Activated CD4-positive, CD25-positive, alpha-beta regulatory T cell treated with anti-CD3 and anti-CD28 coated beads, Interleukin-2, amount 50 U/mL, for 24 hours (primary cell): ENCODE measurements around the gene TREH.

Source experiments
- ATAC-seq, 2 donors: fragments of 150-1000 bp; cut with Tn5 transposase; one replicate each; pipeline ENCODE4 v1.10.0; 2021; ENCODE audit warnings: mild to moderate bottlenecking in 1 of 2, moderate library complexity in 1 of 2

The TREH gene

DNA sequence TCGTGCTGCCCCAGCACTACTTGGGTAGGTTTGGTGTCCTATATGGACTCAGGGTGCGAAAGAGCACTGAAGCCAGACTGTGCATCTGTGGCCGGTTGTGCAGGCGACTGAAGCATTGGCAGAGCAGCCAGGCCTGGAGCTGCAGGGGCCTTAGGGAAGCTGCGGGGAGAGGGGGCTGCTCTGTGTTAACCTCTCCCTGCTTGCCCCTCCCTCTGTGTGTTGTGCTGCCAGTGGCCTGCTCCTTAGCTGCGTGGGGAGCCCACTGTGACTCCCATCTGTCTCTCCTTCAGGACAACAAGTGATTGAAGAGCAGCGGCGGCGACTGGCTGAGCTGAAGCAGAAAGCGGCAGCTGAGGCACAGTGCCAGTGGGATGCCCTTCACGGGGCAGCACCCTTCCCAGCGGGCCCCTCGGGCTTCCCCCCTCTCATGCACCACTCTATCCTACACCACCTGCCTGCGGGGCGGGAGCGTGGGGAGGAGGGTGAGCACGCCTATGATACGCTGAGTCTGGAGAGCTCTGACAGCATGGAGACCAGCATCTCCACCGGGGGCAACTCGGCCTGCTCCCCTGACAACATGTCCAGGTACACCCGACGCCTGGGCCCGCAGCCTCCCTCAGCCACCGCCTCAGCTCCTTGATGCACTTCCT, 34.3 kb downstream of the TREH start:
- ATAC-seq = no peak

DNA sequence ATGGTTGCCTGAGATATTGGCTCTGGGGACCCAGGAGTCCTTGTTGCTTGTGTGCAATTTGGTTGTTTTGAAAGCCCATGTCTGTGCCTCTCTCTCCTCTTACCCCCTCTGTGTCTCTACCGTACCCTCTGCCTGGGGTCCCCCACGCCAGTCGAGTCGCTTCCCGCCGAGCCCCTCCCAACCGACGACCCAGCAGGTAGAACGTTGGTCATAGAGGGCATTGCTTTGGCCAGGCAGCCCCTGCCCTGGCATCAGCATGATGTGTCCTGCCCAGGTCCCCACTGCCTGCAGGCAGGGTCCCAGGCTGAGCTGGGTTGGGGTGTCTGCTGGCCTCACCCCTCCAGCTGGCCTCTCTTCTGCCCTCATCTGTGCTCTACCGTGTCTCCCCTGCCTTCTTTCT, 35.0 kb downstream of the TREH start:
- no peak for ATAC-seq

DNA sequence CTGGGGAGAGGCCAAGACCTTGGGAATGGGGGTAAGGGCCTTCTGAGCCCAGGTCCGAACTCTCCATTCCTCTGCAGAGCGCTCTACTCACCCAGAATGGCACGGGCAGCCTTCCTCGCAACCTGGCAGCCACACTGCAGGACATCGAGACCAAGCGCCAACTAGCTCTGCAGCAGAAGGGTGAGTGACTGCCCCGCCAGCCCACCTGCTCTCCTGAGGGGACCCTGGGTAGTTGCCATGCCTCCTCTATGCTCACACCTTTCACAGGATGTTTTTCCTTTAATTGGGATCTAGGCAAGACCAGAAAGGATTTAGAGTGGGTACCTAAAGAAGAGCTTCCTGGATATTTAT, 35.5 kb downstream of the TREH start:
- ATAC-seq = no peak

DNA sequence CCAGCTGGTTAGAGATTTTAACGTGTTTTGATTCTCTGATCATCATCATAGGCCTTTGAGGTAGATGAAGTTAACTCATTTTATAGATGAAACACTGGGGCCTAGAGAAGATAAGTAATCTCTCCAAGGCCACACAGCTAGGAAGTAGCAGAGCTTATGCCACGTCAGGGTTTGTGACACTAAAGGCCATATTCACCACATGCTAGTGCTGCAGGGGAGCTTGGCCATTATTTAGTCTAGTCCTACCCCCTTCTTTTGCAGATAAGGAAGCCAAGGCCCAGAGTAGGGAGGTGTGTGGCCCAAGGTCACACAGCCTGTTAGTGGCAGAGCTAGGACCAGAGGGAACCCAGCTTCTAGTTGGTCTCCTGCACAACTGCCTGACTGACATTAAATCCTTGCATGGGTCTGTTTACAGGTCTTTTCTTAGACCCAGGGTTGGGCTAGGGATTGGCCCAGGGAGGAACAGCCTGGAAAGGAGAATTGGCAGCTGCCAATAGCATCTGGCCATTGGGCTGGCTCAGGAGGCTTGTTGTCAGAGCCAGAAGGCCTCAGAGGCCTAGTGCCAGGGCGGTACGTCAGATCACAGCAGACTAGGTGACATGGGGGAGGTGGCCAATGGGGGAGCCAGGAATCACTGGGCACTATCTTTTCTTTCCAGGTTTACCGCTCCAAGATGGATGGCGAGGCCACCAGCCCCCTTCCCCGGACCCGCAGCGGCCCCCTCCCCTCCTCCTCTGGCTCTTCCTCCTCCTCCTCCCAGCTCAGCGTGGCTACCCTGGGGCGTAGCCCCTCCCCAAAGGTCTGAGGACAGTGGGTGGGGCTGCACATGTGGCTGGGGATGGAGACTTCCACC, 36.1 kb downstream of the TREH start:
- ATAC-seq = no peak

DNA sequence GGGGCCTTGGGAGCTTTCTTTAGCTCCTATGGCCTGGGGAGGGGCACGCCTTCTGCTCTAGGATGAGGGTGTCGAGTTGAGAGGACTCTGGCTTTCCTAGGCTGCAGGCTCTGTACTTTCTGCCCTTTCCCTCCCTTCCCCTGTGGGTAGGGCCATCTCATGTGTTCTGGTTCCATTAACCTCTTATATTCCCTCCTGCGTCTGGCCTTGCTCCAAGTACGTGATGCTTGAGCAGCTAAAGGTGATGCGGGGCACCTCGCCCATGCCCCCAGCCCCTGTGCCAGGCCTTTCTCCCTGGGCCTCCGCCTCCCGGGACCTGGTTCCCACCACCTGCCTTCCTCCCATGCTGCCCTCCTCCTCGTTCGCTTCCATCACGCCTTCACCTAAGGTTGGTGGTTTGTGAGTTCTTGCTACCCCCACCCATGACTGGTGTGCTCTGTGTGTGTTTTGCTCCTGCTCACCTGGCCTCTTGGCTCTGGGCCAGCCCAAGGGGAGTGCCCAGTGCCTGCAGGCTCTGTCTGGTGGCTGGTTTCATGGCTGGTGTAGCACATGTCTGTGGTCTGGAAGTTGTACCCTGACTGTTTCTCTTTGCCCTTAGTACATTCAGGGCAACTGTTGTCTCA, 37.9 kb downstream of the TREH start:
- no peak for ATAC-seq

DNA sequence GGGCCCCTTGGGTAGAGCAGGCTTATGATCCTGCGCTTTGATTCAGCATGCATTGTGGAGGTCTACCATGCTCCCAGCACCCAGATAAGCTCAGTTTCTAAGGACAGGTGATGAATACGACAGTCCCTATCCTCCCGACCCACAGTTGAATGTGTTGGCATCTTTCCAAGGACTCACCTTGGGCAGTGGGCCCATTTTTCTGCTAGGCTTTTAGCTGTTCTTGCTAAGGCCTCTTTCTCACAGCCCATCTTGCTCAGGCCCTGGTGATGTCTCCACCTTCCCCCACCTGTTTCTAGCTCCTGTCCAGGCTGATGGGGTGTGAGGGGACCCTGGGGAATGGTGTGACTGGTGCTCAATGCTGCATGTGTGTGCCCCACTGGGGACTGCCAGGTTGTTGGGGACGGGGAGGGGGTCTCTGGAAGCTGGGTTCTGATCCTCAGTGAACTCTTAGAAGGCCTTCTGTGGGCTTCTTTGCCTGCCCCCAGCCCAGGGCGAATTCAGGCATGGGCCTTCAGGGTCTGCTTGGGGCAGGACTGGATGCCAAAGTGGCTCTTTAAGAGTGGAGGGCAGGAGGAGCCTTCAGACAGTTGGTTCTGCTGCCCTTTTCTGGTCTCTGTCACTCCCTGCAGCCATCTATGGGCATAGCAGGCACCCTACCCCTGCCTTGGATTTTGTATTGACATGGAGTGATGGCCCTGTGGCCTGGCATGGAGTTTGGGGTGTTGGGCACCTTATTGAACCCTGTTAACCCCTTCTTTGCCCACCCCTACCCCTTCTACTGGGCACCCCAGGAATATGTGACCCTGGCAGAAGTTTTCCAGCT, 38.9 kb downstream of the TREH start:
- no peak for ATAC-seq

DNA sequence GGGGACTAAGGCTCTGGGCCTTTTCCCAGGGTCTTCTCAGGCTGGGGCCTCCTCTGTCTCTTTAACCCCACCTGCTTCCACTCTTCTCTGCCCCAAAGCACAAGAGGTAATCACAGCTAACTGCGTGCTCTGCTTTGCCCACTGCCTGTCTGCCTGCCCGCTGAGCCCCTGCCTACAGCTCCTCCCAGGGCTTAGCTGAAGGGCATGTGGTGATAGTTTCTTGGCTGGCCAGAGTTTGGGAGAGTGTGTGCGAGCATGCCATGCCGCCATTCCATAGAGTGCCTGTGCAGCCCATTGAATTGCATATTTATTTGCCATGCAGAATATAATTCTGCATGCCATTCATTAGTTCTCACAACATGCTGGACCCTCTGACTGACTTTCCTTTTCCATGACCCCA, 39.6 kb downstream of the TREH start:
- ATAC-seq = no peak

DNA sequence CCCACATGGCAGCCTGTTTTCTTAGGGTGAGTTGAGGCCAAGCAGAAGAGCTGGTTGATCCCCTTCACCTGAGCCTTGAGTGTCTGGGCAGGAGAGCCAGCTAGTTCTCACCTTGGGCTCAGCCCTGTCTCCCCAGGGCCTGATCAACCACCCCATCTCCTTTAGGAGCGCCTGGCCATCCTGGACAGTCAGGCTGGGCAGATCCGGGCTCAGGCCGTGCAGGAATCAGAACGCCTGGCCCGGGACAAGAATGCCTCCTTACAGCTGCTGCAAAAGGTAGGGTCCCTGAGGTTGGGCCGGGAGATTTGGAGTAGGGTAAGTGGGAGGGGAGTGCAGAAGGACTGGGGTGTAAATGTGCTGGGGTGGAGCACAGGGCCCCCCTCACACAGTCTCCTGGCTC, 40.7 kb downstream of the TREH start:
- no peak for ATAC-seq

DNA sequence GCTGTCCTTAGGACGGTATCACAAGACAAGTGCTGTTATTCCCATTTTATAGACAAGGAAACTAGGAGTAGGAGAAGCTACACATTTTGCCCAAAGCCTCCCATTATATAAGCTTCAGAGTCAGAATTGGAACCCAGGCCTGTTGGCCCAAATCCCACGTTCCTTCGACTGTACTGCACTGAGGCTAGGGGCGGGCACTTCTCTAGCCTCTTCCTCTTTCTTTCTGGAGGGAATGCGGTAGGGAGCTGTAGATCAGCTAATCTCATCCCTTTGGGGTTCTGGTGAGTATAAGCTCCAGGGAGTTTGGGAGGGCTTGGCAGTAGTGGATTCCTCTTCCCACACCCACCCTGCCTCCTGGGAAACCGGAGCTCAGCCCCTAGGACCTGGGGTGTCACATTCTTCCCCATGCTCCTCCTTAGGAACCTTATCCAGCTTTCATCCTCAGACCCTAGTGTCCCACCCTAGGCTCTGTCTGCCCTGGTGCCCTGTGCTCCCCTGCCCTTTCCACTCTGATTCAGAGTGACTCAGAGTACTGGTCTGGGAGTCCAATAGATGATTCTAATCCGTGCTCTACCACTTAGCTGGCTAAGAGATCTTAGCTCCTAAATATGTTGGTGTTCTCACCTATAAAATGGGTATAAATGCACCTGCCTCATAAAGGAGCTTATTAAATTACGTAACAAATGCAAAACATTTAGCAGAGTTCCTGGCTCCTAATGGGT, 42.7 kb downstream of the TREH start:
- ATAC-seq = no peak

DNA sequence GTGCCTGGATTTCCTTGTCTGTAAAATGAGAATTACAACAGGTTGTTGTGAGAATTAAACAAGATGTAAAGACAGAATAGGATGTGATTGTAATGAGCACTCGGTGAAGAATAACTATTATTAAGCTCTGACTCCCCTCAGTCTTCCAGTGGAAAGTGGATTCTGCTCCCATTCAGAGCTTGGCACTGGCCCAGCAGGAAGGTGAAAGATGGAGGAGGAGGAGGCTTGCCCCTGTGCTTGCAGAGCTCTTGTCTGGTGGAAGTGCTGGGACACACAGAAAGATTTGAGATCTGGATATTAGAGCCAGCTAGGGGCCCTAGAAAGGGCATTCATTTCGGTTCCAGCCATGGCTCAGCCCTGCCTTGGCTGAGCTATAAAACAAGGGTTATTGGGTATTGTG, 43.8 kb downstream of the TREH start:
- no peak for ATAC-seq

DNA sequence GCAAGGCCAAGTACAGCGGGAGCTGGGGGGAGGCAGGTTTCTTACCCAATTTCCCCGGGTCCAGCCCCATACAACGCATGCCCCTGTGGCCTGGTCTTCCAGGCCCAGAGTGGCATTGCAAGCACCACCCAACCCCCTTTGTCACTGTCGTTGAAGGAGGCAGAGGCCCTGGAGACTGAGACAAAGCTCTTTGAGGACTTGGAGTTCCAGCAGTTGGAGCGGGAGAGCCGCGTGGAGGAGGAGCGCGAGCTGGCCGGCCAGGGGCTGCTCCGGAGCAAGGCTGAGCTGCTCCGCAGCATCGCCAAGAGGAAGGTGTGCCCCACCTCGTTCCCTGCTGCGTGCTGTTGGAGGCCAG, 44.2 kb downstream of the TREH start:
- no peak for ATAC-seq

DNA sequence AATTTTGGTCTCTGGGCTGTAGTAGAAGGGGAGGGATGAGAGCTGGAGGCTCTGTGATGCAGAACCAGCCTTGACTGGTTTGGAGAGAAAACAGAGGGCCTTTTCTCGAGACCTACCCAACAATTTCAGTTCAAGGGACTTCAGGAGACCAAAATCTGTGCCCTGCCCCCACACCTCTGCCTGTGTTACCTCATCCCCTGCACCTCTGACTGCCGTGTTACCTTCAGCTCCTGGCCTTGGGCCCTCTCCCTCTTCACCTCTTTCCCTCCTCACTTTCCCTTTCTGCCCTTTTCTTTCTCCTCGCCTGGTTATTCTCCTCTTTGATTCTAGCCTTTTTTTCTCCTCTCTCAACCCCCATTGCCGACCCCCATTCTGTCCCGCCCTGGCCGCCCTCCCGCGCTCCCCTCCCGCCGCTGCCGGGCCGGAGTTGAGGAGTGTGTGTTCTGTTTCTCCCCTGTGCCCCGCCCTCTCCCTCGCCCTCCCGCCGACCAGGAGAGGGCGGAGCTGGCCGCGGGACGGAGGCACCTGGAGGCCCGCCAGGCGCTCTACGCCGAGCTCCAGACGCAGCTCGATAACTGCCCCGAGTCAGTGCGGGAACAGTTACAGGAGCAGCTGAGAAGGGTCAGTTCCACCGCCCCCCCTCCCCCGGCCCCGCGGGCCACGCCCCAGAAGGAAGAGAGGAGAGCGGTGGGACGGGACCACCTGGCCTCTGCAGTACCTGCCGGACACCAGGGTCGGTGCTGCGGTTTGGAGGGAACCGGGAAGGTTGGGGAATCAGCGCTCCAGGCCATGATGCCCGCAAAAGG, 44.8 kb downstream of the TREH start:
- ATAC-seq = no peak

DNA sequence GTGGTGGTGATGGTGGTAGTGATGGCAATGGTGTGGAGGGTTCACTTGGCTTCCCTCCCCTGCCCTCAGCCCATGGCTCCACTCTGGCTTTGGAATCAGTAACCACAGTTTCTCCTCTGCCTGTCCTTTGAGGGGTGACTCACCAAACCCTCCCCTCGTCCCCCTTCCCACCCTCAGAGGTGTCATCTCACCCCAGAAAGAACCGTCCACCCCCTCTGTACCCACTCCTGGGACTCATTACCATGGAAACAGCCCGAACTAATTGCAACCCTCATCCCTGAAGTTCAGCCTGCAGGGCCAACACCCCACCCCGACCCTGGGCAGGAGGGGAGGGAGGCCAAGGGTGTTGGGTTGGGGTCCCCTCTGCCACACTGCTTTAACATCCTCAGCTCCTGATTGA, 45.5 kb downstream of the TREH start:
- no peak for ATAC-seq

DNA sequence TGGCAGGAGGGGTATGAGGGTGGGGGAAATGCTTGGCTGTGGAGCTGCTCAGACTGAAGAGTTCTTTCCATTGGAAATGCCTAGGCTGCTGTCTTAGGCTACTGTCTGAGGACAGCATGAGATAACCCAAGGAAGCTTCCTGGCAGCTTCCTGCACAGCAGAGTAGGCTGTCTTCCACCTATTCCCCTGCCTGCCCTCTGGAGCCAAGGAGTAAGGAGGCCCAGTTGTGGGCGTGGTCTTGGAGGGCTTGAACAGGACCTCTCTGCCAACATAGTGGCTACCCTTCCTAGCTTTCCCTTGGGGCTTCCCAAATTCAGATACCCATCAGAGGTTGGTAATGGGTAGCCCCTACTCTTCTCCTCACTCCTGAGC, 46.1 kb downstream of the TREH start:
- no peak for ATAC-seq

DNA sequence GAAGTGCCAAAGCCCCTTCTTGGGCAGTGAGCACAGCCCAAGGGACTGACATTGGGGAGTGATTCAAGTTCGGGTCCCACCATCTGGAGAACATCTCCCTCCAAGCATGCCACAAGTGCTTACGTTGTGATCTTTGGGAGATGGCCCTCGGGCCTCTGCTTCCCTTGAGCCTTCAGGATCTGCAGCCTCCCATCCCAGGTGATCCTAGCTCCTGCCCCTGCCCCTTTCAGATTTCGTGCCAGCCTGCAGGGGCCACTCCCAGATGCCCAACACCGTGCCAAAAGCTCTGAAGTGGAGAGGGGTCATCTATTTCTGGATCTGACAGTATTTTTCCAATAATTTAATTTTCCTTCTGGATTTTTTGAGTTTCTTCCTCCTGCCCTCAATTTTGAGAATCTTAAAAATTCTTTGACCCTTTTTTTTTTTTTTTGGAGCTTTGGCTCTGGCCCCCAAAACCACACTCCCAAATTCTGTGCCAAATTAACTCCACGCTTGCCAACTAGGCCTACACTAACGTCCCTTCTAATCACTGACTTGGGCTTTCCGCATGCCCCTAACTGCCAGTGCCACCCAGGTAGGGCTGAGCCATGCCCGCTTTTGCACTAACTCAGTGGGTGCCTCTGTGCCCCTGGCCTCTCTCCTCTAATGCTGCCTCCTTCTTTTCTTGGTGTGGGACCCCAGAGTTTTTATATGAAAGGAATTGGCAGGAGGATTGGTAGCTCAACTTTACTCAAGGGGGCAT, 46.7 kb downstream of the TREH start:
- no peak for ATAC-seq

DNA sequence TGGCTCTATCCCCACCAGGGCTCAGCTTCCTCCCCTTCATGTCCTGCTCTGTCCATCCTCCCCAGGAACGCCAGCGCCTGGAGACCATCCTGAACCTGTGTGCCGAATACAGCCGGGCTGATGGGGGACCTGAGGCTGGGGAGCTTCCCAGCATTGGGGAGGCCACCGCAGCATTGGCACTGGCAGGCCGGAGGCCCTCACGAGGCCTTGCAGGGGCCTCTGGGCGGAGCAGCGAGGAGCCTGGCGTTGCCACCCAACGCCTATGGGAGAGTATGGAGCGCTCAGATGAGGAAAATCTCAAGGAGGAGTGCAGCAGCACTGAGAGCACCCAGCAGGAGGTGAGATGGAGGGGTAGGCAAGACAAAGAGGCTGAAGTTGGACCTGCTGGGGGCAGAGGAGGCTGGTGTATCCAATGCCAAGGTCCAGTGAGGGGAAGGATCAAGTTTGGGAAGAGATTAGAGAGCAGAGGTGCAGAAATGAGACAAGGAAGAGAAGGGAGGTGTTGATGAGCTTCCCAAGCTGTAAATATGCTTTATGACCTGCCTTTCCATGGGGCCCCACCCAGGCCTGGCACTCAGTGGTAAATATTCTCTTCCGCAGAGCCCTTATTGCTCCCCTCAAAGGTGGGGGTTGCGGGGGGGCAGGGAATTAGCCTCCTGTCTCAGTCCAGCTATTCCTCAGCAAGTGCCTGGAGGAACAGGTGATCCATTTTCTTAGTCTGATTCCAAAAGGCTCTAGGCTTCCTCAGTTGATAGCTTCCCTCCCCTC, 48.1 kb downstream of the TREH start:
- no peak for ATAC-seq

DNA sequence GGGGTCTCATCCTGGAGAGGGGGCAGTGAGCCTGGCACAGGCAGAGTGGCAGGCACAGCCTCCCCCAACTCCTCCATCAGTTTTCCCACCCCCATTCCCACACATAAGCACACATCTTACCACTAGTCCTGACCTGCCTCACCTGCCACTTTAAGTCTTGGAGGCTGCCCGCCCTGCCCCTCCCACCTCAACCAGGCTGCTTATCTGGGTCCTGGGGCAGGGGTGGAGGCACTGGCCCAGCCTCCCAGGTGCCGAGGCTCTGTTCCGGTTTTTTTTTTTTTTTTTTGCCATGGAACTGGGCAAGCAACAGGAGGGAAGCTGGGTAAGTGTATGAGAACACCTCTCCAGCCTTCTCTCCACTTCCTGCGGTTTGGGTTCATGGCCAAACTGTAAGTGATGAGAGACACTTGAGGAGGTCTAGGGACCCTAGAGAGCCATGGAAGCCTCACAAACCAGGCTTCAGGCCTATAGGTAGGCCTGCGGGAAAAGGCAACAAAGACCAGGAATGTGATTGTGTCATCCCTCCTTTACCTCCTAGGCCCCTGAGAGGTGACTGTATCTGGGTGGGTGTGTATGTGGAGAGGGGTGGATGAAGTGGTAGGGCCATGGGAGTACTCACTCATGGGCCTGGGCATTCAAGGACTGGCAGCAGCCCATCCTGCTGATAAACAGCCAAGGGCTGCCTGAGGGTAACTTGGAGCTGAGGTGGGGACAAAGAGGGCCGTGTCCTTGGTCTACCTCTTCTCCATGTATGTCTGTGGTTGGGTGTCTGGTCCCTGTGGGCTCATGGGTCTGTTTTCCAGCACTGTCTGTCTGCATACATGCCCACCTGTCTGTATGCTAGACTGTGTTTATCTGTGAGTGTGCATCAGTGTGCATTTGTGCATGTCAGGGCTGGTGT, 49.4 kb downstream of the TREH start:
- ATAC-seq = no peak

DNA sequence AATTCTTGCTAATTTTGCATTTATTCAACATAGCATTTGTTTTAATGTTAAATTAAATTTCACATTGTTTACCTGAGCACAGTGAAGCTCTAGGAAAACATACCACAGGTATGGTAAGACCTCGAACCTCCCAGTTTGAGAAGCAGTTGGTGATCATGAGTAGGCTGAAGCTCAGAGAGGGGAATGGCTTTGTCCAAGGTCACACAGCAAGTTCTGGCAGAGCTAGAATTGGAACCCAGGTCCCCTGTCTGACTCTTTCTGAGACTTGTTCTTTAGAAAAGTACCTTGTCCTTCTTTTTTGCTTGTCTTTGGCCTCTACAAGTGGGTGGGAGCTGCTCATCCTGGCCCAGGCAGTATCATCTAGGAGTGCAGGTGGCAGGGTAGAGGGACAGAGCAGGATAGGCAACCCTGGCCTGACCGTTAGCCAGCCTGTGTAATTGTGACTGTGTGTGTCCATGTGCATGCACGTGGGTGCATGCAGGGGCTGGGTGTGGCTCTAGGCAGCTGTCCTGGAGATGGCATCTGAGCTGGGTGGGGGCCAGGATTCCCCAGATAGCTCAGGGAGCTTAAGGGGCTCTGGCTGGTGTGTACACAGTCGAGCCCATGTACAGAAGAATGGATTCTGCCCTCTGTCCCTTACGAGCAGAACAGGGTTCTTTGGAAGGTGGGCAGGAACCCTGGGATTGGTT, 50.4 kb downstream of the TREH start:
- ATAC-seq = no peak

DNA sequence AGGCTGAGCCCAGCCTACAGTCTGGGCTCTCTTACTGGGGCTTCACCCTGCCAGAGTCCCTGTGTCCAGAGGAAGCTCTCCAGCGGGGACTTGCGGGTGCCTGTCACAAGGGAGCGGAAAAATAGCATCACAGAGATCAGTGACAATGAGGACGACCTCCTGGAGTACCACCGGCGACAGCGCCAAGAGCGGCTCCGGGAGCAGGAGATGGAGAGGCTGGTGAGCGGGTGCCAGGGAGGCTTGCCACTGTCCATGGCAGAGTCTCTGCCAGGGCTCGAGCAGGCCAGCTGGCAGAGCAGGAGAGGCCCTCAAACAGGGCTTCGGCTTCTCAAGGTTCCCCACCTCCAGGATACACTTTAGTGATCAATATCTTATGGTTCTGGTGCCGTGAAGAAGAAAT, 51.0 kb downstream of the TREH start:
- ATAC-seq = no peak
